ENCODE results near the gene PRDM16. TPM values are rescaled to one million over a fixed set of nuclear protein-coding genes. Genes with fewer than 3 reads are reported as not detected.

The PRDM16 gene
- total and polyA plus RNA-seq, 4 donors = 0.05 to 0.67 (median 0.19) TPM

- Histone ChIP-seq H3K4me1 (ENCODE audit: control insufficient read depth in 4 of 4, insufficient read depth in 4 of 4, low read length in 3 of 4) (peaks cover 0 to 4% (median 0%) of the 10 kb centered on the region in 4 donors), H3K9ac (ENCODE audit: low read depth in 1 of 2, low read length in 2 of 2) (no peak overlapping the region), H3K27me3 (ENCODE audit: control insufficient read depth in 4 of 4, insufficient read depth in 4 of 4, low read length in 3 of 4) (peaks cover 0 to 14% (median 5%) of the 10 kb centered on the region in 4 donors), H3K36me3 (ENCODE audit: control insufficient read depth in 4 of 4, insufficient read depth in 3 of 4, low read depth in 1 of 4, low read length in 3 of 4) (no peaks in the 10 kb centered on the region), H3K27ac (ENCODE audit: low read depth in 1 of 2, low read length in 2 of 2) (no peak overlapping the region), H3K4me3 (ENCODE audit: low read depth in 1 of 3, low read length in 3 of 3) (no peak overlapping the region), H3K9me3 (ENCODE audit: control insufficient read depth in 4 of 4, low read length in 3 of 4) (no peaks in the 10 kb centered on the region)
- TF ChIP-seq MAX (IDR thresholded peaks at IDR 0.05) (no peak), ZBTB33 (IDR thresholded peaks at IDR 0.05) (no peak)
- 72% methylated on average over 17 of the region's 17 CpGs for WGBS
- DNase-seq (ENCODE audit: low spot score) = no peak
Measured at GRCh38 chr1:3397311-3397710, 328.3 kb downstream of the PRDM16 start.

- no peak for TF ChIP-seq FOXA2 (IDR thresholded peaks at IDR 0.05)
- no peak for TF ChIP-seq EGR1 (IDR thresholded peaks at IDR 0.05; ENCODE audit: low read depth in 2 of 2)
- no peak for TF ChIP-seq NR2F2 (IDR thresholded peaks at IDR 0.05)
- TF ChIP-seq ATF3 (IDR thresholded peaks at IDR 0.05) = no peak
- TF ChIP-seq GABPA (IDR thresholded peaks at IDR 0.05 in 1 of 2, conservative IDR thresholded peaks at IDR 0.05 in 1 of 2) = no peak
- TF ChIP-seq RAD21 (IDR thresholded peaks at IDR 0.05) = no peak
- no peak for TF ChIP-seq CTCF (IDR thresholded peaks at IDR 0.05; ENCODE audit: low read depth, low read length, missing input control)
- no peak for TF ChIP-seq JUND (IDR thresholded peaks at IDR 0.05)
- TF ChIP-seq RXRA (IDR thresholded peaks at IDR 0.05) = no peak
- TF ChIP-seq ZBTB33 (IDR thresholded peaks at IDR 0.05) = no peak
- TF ChIP-seq MAX (IDR thresholded peaks at IDR 0.05) = no peak
- TF ChIP-seq YY1 (IDR thresholded peaks at IDR 0.05) = no peak
- no peak for TF ChIP-seq SP1 (IDR thresholded peaks at IDR 0.05)
- no peak for TF ChIP-seq TAF1 (conservative IDR thresholded peaks at IDR 0.05)
- Histone ChIP-seq H3K27me3 (ENCODE audit: control insufficient read depth in 4 of 4, insufficient read depth in 4 of 4, low read length in 3 of 4) (peaks cover 0 to 10% (median 3%) of the 10 kb centered on the region in 4 donors), H3K9me3 (ENCODE audit: control insufficient read depth in 4 of 4, low read length in 3 of 4) (no peaks in the 10 kb centered on the region), H3K27ac (ENCODE audit: low read depth in 1 of 2, low read length in 2 of 2) (no peak overlapping the region), H3K36me3 (ENCODE audit: control insufficient read depth in 4 of 4, insufficient read depth in 3 of 4, low read depth in 1 of 4, low read length in 3 of 4) (no peaks in the 10 kb centered on the region), H3K9ac (ENCODE audit: low read depth in 1 of 2, low read length in 2 of 2) (no peak overlapping the region), H3K4me1 (ENCODE audit: control insufficient read depth in 4 of 4, insufficient read depth in 4 of 4, low read length in 3 of 4) (no peaks in the 10 kb centered on the region), H3K4me3 (ENCODE audit: low read depth in 1 of 3, low read length in 3 of 3) (no peak overlapping the region)
- DNase-seq (ENCODE audit: low spot score) = no peak
- WGBS = 84% methylated on average over 25 of the region's 25 CpGs
Measured at GRCh38 chr1:3398396-3399140, 329.6 kb downstream of the PRDM16 start.
